Suprapubic skin (tissue), 3 donors: ENCODE data around the gene ANKRD9.

Experiments used
- CTCF ChIP-seq, 2 donors: fragments of 200-600 bp in 1 of 2; fragments of 450-650 bp in 1 of 2; sonication (generic) in 1 of 2; IDR thresholded peaks; one replicate each; pipeline ENCODE4 v1.5.1; 2016 to 2019; ENCODE audit warnings: antibody characterized with exemption in 2 of 2, mild to moderate bottlenecking in 1 of 2, moderate library complexity in 1 of 2
- EP300 ChIP-seq: sonication (generic); formaldehyde crosslinking; IDR thresholded peaks from one replicate; pipeline ENCODE4 v1.6.1; 2017; ENCODE audit warnings: antibody characterized with exemption

GRCh38 chr14:102556098-102556677 lies 46.6 kb upstream of the ANKRD9 start:
- no peak for TF ChIP-seq CTCF (IDR thresholded peaks at IDR 0.05)
- TF ChIP-seq EP300, result no peak
